NCI-H446 (cell line): ENCODE measurements around the gene SUSD3.
"Not testable (repeated sequence)": the region's sequence is repeated elsewhere in the genome, so short reads cannot be mapped to it uniquely, and the experiment has no call there.

Experiments
- DNase-seq, 2 experiments: peaks; one replicate each; lab custom pipeline; 2025; lab: John Stamatoyannopoulos, UW

The SUSD3 gene

DNA sequence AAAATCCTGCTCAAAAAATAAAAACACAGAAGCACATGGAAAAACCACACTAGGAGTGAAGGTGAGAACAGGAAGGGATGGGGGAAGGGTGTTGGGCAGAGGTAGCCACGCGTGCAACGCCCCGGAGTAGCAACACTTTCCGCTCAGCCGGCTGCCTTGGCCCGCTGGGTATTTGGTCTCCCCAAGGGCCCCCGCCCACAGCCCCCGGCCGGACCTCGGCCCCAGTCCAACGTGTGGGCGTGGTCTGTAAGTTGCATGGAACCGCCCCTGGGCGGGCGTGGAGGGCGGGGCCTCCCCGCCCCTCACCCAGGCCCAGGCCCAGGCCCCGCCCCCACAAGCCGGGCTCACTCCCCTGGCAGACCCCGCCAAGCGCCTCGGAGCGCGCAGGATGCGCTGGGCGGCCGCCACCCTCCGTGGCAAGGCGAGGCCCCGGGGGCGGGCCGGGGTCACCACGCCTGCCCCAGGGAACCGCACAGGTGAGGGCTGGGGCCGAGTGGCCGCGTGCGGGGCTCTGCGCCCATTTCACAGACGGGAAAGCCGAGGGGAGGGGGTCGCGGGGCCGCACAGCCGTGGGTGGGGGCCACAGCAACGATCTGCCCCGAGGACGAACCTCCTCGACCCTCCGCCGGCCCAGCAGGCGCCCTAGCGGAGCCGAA, at the start of gene SUSD3:
TSS of gene SUSD3 (plus strand) at position 347 of the 656 bp plus-strand sequence. CDS start at position 389, 42 bp downstream.
- DNase-seq: no peak

DNA sequence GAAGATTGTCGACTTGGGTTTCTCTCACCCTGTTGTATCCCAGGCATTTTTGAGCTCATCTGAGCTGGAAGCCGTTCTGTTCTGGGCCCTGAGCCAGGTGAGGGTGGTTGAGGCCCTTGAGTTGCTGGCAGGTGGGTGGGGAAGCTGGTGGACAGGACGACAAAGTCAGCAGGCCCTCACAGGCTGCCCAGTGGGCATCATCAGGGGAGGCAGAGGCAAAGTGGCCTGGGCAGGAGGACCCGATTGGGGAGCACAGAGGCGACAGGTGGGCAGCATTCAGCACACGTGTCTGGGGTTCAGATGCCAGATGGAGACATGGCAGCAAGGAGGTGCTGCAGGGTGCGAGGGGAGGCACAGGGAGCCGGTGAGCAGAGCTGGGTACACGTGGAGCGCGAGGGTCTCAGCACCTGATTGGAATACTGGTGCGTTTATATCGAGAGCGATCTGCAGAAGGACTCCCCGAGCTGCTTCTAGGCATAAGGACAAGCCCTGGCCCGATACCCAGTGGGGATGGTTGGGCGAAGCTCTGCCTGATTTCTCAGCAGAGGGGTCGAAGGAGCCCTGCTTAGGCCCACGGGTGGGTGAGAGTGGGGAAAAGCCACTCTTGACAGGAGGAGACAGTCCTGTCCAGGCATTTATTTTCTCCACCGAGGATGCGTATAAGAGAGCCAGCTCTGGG, 49.0 kb upstream of the SUSD3 start:
- no peak for DNase-seq

DNA sequence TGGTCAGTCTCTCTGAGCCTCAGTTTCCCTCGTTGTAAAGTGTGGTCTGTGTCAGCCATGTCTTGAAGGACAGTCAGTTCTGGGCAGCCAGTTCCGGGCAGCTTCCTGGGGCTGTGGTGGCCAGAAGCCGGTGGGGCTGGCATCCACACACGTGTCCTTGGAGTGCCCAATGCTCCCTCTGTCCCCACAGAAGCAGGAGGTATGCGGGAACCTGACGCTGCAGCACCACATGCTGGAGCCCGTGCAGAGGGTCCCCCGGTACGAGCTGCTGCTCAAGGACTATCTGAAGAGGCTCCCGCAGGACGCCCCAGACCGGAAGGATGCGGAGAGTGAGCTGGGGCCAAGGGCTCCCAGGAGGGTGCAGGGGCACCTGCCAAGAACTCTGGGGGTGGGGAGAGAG, 48.4 kb upstream of the SUSD3 start:
- DNase-seq: no peak

DNA sequence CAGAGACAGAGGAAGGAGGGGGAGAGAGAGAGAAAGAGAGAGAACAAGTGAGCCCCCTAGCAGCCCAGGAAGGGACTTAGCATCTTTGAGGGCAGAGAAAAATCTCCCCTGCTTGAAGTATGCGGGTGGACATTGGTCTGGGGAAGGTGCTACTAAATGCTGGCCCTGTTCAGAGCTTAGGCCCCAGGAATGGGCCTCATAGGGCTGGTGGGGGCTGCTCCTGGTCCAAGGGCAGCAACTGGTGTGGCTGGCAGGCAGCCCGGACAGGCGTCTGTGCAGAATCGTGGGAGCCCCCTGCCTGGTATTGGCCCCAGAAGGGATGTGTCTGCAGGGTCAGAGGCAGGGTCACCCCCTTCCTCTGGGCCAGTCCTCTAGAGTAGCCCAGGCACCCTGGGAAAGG, 47.8 kb upstream of the SUSD3 start:
- no peak for DNase-seq

DNA sequence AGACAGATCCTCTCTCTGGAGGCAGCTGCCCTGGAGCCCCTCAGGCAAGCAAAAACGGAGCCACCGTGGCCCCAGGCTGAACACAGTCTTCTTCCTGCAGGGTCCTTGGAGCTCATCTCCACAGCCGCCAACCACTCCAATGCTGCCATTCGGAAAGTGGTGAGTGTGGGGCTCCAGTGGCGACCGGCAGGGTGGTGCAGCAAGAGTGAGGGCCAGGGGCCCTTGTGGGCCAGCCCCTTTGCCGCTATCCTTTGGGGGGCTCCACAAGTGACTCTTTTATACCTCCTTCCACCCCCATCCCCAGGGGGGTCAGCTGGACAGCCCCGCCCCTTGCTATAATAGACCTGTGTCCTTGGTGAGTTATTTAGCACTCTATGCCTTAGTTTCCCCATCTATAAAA, 47.4 kb upstream of the SUSD3 start:
- DNase-seq: no peak

DNA sequence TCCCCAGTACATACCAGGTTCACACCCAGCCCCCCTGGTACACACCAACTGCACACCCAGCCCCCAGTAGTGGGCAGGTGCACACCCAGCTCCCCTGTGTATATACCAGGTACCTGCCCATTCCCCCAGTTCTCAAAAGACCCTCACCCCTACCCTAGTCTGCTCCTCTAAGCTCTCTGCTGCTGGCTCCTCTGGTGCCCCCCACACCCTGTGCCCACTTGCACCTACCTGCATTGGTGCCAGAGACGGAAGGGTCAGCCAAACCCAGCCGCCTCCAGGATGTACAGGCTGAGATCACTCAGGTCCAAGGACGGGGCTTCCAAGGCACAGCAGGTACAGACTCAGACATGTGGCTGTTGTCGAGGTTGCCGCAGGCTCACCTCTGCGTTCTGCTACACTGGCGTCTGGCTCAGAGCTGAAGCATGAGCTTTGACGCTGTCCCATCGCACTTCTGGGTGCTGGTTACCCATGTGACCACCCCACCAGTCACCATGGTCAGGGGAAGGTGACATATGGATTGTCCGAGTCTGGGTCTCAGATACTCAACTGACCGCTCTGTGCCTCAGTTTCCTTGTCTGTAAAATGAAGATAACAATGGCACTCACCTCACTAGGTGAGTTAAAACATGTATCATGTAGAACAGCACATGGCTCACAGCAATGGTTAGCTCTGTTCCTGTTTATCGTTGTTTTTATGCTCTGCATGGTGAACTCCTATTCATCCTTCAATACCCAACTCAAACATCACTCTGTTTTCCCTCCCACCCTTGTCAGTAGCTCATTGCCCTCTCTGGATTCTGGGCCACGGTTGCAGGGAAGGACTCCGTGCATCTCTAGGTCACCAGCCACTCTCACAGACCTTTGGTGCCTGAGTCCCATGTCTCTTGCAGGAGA, 45.3 kb upstream of the SUSD3 start:
- no peak for DNase-seq

DNA sequence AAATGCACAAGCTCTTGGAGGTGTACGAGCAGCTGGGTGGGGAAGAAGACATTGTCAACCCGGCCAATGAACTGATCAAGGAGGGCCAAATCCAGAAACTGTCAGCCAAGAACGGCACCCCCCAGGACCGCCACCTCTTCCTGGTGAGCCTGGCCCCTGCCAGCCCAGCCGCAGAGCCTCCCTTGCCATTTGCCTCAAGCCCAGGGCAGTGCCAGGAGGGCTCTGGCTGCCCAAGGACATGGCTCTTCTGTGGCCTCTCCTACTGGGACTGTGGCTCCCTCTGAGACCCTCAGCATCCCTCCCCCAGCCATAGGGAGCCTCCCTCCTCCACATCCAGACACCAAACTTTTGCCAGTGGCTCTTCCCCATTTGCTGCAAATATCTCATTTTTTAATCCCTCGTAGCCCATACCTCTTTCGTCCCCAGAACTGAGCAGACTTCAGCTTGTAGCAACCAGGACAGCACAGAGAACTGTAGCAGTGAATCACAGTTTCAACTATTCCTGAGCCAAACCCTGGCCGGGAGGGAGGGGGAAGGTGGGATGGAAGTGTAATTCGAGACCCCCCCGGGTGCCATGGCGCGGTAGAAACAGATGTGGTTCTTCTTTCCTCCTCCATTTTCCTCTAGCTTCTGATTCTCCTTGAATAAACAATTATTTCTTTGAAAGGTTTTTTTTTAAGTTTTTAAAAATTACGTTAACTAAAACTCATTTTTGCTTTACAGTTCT, 44.5 kb upstream of the SUSD3 start:
- DNase-seq: no peak

DNA sequence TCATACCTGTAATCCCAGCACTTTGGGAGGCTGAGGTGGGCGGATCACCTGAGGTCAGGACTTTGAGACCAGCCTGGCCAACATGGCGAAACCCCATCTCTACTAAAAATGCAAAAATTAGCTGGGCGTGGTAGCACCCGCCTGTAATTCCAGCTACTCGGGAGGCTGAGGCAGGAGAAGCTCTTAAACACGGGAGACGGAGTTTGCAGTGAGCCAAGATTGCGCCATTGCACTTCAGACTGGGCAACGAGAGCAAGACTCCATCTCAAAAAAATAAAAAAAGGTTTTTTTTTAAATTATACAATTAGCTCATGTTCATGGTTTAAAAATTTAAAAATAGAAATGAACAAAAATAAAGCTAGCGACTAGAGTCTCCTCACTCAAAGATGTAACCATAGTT, 43.3 kb upstream of the SUSD3 start:
- DNase-seq: not testable (repeated sequence)

DNA sequence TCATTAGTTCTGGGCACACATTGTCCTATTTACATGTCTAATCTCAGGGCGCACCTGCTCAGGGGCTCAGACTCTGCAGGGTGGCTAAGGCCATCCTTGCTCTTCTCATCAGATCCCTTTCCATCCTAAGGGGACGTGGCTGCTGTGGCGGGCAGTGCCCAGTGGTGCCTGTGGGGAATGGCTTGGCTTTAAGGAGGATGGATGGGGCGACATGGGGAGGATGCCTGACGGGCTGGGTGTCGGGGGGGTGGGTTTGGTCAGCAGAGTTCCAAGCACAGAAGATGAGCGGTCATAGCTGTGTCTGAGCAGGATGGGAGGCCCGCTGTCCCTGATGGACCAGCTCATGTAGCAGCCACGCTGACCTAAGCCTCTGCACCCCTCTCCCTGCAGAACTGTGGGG, 40.9 kb upstream of the SUSD3 start:
- no peak for DNase-seq

DNA sequence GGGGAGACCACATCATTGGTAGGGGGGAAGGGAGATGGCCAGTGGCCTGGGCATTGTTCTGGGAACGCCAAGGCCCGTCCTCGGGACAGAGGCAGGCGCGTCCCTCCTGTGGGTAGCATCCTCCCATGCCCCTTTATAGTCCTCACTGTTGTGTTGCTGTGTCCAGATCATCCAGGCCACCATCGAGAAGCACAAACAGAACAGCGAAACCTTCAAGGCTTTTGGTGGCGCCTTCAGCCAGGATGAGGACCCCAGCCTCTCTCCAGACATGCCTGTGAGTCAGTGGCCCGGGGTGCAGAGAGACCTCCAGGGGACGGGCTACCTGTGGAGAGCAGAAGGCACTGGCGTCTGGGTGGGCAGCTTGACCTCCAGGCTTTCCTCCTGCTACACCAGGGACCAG, 38.4 kb upstream of the SUSD3 start:
- DNase-seq: no peak

DNA sequence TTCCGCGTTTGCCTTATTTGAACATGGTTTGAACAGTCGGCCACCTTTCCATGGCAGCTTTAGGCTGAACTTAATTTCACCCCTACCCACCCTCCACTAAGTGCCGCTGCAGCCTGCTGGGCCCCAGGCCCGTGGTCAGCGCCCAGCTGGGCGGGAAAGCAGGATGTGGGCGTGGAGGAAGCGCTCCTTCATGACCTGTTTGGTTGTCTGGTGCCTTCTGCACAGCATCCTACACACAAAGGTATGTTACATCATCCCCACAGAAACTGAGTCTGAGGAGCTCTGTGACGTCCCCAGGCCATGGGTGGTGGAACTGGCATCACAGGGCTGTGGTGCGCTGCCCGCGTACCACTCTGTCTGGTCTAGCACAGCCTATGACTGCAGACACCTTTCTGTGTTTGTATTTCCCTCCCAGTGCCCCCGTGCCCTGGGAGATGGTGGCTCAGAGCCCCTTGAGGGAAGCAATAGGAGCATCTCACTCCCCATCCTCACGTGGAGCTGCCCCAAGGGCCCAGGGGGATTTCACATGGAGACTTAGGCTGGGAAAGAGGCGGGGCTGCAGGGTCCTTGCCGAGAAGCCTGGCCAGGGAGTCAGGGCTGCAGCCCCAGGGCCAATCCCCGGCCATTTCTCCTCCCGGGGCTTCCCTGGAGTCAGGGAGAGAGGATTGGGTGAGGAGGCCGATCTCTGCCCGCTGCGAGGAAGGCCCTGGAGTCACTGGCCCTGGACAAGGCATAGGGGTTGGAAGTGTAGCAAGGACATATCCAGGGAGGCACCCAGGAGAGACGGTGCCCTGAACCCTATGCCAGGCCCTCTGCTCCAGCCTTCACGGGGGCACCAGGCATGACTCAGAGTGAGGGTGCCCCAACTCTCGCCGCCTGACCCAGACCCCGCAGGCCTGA, 37.5 kb upstream of the SUSD3 start:
- DNase-seq: no peak

DNA sequence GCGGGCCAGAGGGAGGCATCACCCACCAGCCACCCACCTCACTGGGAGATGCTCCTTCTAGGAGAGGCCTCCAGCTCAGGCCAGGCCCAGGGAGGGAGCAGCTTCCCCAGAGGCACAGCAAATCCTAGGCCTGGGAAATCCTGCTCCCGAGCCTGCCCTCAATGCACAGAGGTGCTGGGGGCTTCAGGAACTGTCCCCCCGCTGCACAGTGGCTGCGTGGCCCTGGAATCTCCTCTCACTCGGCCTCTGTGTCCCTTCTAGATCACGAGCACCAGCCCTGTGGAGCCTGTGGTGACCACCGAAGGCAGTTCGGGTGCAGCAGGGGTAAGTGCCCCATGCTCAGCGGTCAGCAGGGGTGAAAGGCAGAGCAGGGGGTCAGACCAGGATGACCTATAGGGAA, 36.4 kb upstream of the SUSD3 start:
- DNase-seq: no peak

DNA sequence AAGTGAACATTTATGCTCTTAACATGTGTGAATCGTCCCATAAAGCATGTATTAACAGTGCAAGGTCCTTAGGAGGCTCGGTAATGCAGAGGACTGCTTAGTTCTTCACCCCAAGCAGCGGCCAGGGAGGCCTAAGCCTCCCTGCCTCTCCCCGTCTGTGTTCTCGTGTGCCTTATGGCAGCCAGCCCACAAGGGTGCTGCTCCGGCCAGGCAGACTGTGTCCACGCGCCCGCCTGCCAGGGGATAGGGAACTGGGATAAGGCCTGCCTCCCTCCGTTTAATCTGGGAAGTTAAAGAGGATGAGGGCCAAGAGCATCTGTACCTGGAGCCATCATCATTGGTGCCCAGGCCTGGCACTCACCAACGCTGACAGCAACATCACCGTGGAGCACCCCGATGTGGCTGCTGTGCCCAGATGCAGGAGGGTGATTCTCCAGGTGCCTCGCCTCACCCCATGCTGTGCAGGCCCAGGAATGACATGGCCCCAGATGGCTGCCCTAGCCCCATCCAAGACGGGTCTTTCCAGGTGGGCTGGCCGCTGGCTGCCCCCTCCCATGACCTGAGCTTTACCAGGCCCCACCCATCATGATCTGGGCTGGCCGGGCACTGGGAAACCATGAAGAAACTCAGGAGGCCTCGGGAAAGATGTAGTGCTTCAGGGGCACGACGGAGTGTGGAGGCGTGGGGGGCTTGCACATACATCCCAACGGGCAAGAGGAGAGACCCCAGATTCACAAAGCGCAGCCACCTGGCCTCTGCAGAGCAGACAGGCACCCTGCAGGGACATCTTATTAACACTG, 35.6 kb upstream of the SUSD3 start:
- DNase-seq: no peak

DNA sequence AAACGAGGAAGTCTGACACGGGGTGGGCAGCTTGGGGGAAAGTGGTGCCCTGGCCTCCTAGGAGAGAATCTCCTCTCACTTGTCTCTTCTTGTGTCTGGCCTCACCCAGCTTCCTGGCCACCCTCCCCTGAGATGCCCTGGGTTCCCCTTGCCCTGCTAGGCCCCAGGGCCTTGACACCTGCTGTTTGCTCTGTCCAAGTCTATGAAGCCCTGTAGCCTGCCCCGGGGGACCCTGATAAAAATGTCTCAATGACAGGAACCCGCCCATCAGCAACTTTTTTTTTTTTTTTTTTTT, 35.0 kb upstream of the SUSD3 start:
- DNase-seq: no peak

DNA sequence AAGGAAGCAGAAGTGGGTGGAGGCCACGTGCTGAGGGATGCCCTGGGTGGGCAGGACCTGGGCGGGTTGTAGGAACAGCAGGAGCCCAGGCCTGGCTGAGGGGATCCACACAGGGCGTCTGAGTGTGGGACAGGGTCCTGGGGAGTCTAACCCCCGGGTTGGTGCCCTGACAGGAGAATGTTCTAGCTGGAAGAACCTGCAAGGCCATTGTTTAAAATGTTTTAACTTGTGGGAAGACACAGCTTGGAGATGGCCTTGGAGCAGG, 33.9 kb upstream of the SUSD3 start:
- no peak for DNase-seq

DNA sequence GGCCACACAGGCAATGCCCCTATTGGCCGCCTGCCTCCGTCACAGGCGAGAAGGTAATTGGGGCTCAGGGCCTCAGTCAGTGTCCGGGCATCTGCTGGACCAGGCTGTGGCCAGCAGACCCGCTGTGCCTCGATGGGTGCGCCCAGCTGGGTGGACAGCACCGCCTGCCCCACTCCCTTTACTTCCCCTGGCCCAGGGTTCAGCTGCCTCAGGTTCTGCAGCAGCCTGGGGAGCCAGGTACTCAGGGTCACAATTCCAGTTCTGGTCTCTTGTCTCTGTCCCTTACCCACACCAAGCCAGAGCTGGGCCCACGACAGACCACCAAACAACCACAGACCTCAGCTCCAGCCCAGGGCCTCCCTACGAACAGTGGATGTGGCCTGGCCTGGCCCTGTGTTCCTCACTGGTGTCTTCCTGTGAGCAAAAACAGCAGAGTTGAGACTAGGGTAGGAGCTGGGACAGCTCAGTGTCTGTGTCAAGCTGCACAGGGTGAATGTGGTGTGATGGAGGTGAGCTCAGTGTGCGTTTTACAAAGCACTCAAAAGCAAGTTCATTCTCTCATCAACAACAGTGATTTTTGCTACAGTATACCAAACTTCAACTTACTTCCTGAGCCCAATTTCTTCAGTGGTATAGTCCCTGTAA, 33.4 kb upstream of the SUSD3 start:
- DNase-seq: no peak

DNA sequence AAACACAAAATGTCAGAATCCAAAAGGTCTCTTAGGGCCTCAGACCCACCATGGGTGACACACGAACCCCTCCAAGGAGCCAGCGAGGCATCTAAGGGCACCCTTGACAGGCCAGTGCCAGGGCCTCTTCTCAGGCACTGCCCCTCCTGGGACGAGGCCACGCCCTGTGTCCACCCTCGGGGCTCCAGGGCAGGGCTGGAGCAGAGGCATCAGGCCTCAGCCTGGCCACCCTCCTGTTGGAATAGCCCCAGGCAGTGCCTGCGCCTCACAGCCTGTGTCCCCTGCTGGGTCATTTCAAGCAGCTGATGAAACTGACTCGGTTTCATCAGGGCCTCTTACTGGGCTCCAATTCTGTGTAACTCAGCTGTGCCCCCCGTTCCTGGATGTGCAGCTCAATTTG, 32.8 kb upstream of the SUSD3 start:
- no peak for DNase-seq

DNA sequence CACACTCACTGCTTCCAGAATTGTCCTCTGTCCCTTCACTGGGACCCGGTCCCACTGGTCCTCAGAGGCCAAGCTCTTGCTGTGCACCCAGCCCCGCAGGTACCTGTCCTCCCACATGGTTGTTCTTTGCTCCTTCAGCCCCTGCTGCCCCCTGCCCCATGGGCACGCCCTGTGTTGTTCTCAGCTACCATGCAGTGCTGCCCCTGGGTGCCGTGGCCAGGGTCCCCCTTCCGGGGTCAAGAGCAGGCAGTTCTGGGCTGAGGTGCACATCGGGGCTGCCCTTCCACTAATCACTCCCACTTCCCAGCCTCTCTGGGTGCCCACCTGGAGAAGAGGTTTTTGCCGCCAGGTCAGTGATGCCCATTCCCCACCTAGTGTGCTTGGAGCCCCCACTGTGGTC, 31.9 kb upstream of the SUSD3 start:
- DNase-seq: no peak

DNA sequence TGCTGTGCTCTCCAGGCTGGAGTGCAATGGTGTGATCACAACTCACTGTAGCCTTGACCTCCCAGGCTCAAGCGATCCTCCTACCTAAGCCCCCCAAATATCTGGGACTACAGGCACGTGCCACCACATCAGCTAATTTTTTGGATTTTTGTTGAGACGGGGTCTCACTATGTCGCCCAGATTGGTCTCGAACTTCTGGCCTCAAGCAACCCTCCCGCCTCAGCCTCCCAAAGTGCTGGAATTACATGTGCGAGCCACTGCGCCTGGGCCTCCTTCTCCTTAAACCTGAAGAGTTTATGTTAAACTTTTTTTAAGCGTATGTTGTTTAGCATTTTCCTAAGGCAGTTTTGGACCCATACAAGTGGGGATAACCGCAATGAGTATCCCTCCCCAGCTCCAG, 30.8 kb upstream of the SUSD3 start:
- no peak for DNase-seq

DNA sequence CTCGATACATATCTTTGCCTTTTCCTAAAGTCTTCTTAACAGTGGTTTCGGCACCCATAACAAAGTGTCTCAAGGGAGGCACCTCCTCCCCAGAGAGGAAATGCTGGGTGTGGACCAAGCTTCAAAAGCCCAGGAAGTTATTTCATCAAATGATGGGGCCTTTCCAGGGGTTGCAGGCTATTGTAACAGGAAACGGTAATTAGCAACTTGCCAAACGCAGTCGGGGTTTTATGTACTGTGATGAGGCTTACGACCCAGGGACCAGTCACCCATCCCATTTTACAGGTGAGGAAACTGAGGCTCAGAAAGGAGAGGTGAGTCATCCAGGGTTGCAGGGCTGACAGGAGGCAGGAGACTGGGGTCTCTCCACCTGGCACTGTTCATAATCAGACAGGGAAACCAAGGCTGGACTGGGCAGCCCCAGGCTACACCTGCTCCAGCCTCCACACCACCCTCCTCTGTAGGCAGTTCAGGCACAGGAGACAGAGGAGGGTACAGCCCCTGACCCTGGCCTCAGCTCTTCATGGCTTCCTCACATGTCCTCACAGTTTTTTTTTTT, 30.0 kb upstream of the SUSD3 start:
- no peak for DNase-seq
